ENCODE results near the gene HOXD11. TPM values are rescaled to one million over a fixed set of nuclear protein-coding genes. Genes with fewer than 3 reads are reported as not detected.

HOXD11 gene
- polyA plus RNA-seq, 1 donor from 2014 or later: not detected

DNA sequence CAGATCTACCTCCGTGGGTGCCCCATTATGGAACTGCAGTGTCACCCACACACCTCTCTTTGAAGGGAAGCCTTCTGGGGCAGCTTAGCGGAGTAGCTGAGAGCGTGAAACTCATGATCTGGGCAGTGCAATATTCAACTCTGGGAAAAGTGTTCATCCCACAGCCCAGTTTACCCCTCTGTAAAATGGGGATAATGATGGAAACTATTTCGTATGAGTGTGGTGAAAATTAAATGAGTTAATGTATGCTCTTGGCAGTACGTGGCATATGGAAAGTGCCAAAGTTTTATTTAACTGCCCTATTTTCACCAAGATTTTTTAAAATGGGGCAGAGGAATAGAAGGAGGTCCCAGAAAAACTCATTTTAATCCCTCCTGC is 34.8 kb upstream of the HOXD11 start:
- Histone ChIP-seq H3K4me3 (ENCODE audit: low read length) (no peak overlapping the region), H3K27ac (ENCODE audit: low read length) (no peak overlapping the region), H3K9ac (ENCODE audit: low read length) (no peak overlapping the region), H3K79me2 (replicated peaks; ENCODE audit: insufficient read depth, low read length) (no peaks in the 10 kb centered on the region), H4K20me1 (ENCODE audit: insufficient read depth) (no peaks in the 10 kb centered on the region), H2AFZ (ENCODE audit: low read depth, low read length) (no peak overlapping the region), H3K36me3 (ENCODE audit: insufficient read depth, low read length) (no peaks in the 10 kb centered on the region), H3K27me3 (ENCODE audit: insufficient read depth, low read depth, low read length) (peaks cover 100% of the 10 kb centered on the region), H3K9me3 (ENCODE audit: low read length) (peaks cover 4% of the 10 kb centered on the region), H3K9me2 (ENCODE audit: insufficient read depth, low read length) (no peaks in the 10 kb centered on the region), H3F3A (ENCODE audit: insufficient read depth, low read length, poor library complexity, severe bottlenecking) (no peaks in the 10 kb centered on the region), H3K4me2 (ENCODE audit: low read length) (no peak overlapping the region)
- TF ChIP-seq, protein P1, sequence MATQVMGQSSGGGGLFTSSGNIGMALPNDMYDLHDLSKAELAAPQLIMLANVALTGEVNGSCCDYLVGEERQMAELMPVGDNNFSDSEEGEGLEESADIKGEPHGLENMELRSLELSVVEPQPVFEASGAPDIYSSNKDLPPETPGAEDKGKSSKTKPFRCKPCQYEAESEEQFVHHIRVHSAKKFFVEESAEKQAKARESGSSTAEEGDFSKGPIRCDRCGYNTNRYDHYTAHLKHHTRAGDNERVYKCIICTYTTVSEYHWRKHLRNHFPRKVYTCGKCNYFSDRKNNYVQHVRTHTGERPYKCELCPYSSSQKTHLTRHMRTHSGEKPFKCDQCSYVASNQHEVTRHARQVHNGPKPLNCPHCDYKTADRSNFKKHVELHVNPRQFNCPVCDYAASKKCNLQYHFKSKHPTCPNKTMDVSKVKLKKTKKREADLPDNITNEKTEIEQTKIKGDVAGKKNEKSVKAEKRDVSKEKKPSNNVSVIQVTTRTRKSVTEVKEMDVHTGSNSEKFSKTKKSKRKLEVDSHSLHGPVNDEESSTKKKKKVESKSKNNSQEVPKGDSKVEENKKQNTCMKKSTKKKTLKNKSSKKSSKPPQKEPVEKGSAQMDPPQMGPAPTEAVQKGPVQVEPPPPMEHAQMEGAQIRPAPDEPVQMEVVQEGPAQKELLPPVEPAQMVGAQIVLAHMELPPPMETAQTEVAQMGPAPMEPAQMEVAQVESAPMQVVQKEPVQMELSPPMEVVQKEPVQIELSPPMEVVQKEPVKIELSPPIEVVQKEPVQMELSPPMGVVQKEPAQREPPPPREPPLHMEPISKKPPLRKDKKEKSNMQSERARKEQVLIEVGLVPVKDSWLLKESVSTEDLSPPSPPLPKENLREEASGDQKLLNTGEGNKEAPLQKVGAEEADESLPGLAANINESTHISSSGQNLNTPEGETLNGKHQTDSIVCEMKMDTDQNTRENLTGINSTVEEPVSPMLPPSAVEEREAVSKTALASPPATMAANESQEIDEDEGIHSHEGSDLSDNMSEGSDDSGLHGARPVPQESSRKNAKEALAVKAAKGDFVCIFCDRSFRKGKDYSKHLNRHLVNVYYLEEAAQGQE (IDR thresholded peaks at IDR 0.05; ENCODE audit: borderline replicate concordance): no peak
- TF ChIP-seq TAF1 (IDR thresholded peaks at IDR 0.05; ENCODE audit: low read depth) (no peak), MXI1 (conservative IDR thresholded peaks at IDR 0.05; ENCODE audit: poor library complexity, severe bottlenecking) (no peak), SMC3 (conservative IDR thresholded peaks at IDR 0.05; ENCODE audit: poor library complexity) (no peak), POLR2AphosphoS5 (IDR thresholded peaks at IDR 0.05) (no peak), EP300 (conservative IDR thresholded peaks at IDR 0.05; ENCODE audit: poor library complexity, severe bottlenecking) (no peak), EZH2 (IDR thresholded peaks at IDR 0.05; ENCODE audit: borderline replicate concordance, insufficient read depth, low read length, poor library complexity, severe bottlenecking) (no peak), RAD21 (conservative IDR thresholded peaks at IDR 0.05) (no peak)
- TF ChIP-seq, protein P2, sequence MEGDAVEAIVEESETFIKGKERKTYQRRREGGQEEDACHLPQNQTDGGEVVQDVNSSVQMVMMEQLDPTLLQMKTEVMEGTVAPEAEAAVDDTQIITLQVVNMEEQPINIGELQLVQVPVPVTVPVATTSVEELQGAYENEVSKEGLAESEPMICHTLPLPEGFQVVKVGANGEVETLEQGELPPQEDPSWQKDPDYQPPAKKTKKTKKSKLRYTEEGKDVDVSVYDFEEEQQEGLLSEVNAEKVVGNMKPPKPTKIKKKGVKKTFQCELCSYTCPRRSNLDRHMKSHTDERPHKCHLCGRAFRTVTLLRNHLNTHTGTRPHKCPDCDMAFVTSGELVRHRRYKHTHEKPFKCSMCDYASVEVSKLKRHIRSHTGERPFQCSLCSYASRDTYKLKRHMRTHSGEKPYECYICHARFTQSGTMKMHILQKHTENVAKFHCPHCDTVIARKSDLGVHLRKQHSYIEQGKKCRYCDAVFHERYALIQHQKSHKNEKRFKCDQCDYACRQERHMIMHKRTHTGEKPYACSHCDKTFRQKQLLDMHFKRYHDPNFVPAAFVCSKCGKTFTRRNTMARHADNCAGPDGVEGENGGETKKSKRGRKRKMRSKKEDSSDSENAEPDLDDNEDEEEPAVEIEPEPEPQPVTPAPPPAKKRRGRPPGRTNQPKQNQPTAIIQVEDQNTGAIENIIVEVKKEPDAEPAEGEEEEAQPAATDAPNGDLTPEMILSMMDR (IDR thresholded peaks at IDR 0.05; ENCODE audit: poor library complexity, severe bottlenecking): no peak

DNA sequence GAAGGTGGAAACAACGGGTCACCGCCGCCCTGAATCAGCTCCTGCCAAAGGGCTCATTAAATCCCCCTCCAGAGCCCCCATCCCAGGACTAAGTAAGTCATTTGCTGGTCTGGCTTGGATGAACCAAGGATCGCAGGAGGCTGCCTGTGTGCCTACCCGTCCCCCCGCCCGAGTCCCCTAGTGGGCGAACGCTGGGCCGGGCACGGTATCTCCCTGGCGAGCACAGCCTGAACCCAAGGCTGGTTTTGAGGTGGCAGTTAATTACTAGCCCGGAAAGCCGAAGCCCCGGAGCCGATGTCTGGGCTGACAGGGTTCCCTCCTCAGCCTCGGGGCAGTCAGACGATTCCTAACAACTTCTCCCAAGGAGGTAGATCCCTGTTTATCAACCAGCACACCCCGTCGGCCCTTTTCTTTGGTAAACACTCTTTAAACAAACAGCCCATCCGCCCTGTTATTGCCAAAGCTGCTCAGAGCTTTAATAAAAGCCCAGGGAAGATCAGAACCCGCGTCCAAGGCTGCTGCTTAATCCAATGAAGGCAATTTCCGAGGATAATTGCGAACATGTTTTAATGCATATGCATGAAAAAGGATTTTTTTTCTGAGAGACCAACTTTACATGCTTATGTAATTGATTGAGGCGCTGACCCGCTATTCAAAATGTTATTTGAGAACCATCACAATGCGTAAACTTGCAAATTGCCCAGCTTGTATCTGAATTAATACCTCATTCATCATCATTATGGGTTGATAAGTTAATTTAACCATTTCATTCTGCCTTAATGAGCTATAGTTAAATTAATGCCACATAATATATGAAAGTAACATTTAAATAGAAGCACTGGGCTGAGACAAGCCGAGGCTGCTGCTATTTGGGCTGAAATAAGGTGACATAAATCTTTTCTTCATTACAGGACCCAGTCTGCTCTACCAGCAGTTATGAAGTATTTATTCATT is 33.9 kb upstream of the HOXD11 start:
- Histone ChIP-seq H3K4me3 (ENCODE audit: low read length) (no peak overlapping the region), H3K9me2 (ENCODE audit: insufficient read depth, low read length) (no peaks in the 10 kb centered on the region), H3K36me3 (ENCODE audit: insufficient read depth, low read length) (no peaks in the 10 kb centered on the region), H3K27ac (ENCODE audit: low read length) (no peak overlapping the region), H4K20me1 (ENCODE audit: insufficient read depth) (no peaks in the 10 kb centered on the region), H2AFZ (ENCODE audit: low read depth, low read length) (no peak overlapping the region), H3K9me3 (ENCODE audit: low read length) (peaks cover 4% of the 10 kb centered on the region), H3K79me2 (replicated peaks; ENCODE audit: insufficient read depth, low read length) (no peaks in the 10 kb centered on the region), H3K9ac (ENCODE audit: low read length) (no peak overlapping the region), H3K4me2 (ENCODE audit: low read length) (no peak overlapping the region), H3K27me3 (ENCODE audit: insufficient read depth, low read depth, low read length) (peaks cover 100% of the 10 kb centered on the region), H3F3A (ENCODE audit: insufficient read depth, low read length, poor library complexity, severe bottlenecking) (no peaks in the 10 kb centered on the region)
- TF ChIP-seq RAD21 (conservative IDR thresholded peaks at IDR 0.05) (no peak), MXI1 (conservative IDR thresholded peaks at IDR 0.05; ENCODE audit: poor library complexity, severe bottlenecking) (no peak), EP300 (conservative IDR thresholded peaks at IDR 0.05; ENCODE audit: poor library complexity, severe bottlenecking) (no peak), EZH2 (IDR thresholded peaks at IDR 0.05; ENCODE audit: borderline replicate concordance, insufficient read depth, low read length, poor library complexity, severe bottlenecking) (no peak), POLR2AphosphoS5 (IDR thresholded peaks at IDR 0.05) (no peak)
- TF ChIP-seq, protein P2 (IDR thresholded peaks at IDR 0.05; ENCODE audit: poor library complexity, severe bottlenecking): no peak
